Measurements from ENCODE around the gene EDNRB. TPM values are rescaled to one million over a fixed set of nuclear protein-coding genes. Genes with fewer than 3 reads are reported as not detected.

EDNRB gene
- total RNA-seq, 4 donors from 2014 or later: 19.4 to 63.6 (median 22.5) TPM

GRCh38 chr13:77908531-77908930 lies 10.1 kb downstream of the EDNRB start:
- TF ChIP-seq EP300 (IDR thresholded peaks at IDR 0.05) (no peak), CTCF (IDR thresholded peaks at IDR 0.05) (no peak), POLR2A (IDR thresholded peaks at IDR 0.05) (no peak)
- no peak for DNase-seq (ENCODE audit: low spot score in 2 of 2)
- H3K4me1 ChIP-seq: peaks cover 0 to 31% (median 2%) of the 10 kb centered on the region in 4 donors
- no peak overlapping the region for H3K4me3 ChIP-seq
- peak overlapping the region in 2 of 4 donors; percentile 41 to 57 for H3K27ac ChIP-seq
- 80 to 87% methylated on average over 2 of the region's 2 CpGs for WGBS, 2 donors
- peaks cover 0 to 5% (median 0%) of the 10 kb centered on the region in 3 donors for H3K36me3 ChIP-seq
- H3K9me3 ChIP-seq: peaks cover 0 to 3% (median 0%) of the 10 kb centered on the region in 4 donors
- no peaks in the 10 kb centered on the region for H3K27me3 ChIP-seq

- Histone ChIP-seq H3K9me3 (peaks cover 0 to 10% (median 2%) of the 10 kb centered on the region in 4 donors), H3K27ac (peak overlapping the region in 2 of 4 donors; percentile 41 to 57), H3K27me3 (no peaks in the 10 kb centered on the region), H3K4me1 (peaks cover 0 to 27% (median 2%) of the 10 kb centered on the region in 4 donors), H3K36me3 (peaks cover 0 to 12% (median 0%) of the 10 kb centered on the region in 3 donors), H3K4me3 (no peak overlapping the region)
- TF ChIP-seq EP300 (IDR thresholded peaks at IDR 0.05): no peak
- no peak for TF ChIP-seq CTCF (IDR thresholded peaks at IDR 0.05)
- TF ChIP-seq POLR2A (IDR thresholded peaks at IDR 0.05): no peak
- no peak for DNase-seq (ENCODE audit: low spot score in 2 of 2)
- 25 to 40% methylated on average over 5 of the region's 5 CpGs for WGBS, 2 donors
Observed at GRCh38 chr13:77907666-77908341, 10.8 kb downstream of the EDNRB start.

GRCh38 chr13:77904031-77904430 lies 14.6 kb downstream of the EDNRB start:
- peaks cover 0 to 13% (median 0%) of the 10 kb centered on the region in 4 donors for H3K4me1 ChIP-seq
- no peaks in the 10 kb centered on the region for H3K27me3 ChIP-seq
- peaks cover 0 to 22% (median 0%) of the 10 kb centered on the region in 3 donors for H3K36me3 ChIP-seq
- DNase-seq (ENCODE audit: low spot score in 2 of 2): no peak
- WGBS, 2 donors: 94 to 96% methylated on average over 4 of the region's 4 CpGs
- TF ChIP-seq CTCF (IDR thresholded peaks at IDR 0.05): no peak
- TF ChIP-seq EP300 (IDR thresholded peaks at IDR 0.05): no peak
- no peak for TF ChIP-seq POLR2A (IDR thresholded peaks at IDR 0.05)
- no peak overlapping the region for H3K27ac ChIP-seq
- peaks cover 0 to 15% (median 3%) of the 10 kb centered on the region in 4 donors for H3K9me3 ChIP-seq
- H3K4me3 ChIP-seq: no peak overlapping the region

- Histone ChIP-seq H3K36me3 (peaks cover 0 to 22% (median 0%) of the 10 kb centered on the region in 3 donors), H3K4me1 (peaks cover 0 to 7% (median 0%) of the 10 kb centered on the region in 4 donors), H3K4me3 (no peak overlapping the region), H3K27ac (no peak overlapping the region), H3K9me3 (peaks cover 0 to 15% (median 3%) of the 10 kb centered on the region in 4 donors), H3K27me3 (no peaks in the 10 kb centered on the region)
- DNase-seq (ENCODE audit: low spot score in 2 of 2): no peak
- TF ChIP-seq POLR2A (IDR thresholded peaks at IDR 0.05) (no peak), CTCF (IDR thresholded peaks at IDR 0.05) (no peak), EP300 (IDR thresholded peaks at IDR 0.05) (no peak)
- WGBS, 2 donors: 73 to 83% methylated on average over 1 of the region's 1 CpG
Observed at GRCh38 chr13:77903435-77903834, 15.2 kb downstream of the EDNRB start.

GRCh38 chr13:77902319-77902963 lies 16.2 kb downstream of the EDNRB start:
- Histone ChIP-seq H3K4me3 (no peak overlapping the region), H3K27me3 (no peaks in the 10 kb centered on the region), H3K9me3 (peaks cover 0 to 15% (median 3%) of the 10 kb centered on the region in 4 donors), H3K27ac (no peak overlapping the region), H3K36me3 (peaks cover 0 to 22% (median 0%) of the 10 kb centered on the region in 3 donors), H3K4me1 (no peaks in the 10 kb centered on the region)
- WGBS, 2 donors: 91 to 95% methylated on average over 4 of the region's 4 CpGs
- TF ChIP-seq CTCF (IDR thresholded peaks at IDR 0.05) (no peak), EP300 (IDR thresholded peaks at IDR 0.05) (no peak), POLR2A (IDR thresholded peaks at IDR 0.05) (no peak)
- DNase-seq (ENCODE audit: low spot score in 2 of 2): no peak
